CD4-positive, alpha-beta T cell treated with Interleukin-15 for 1 hour (primary cell): ENCODE results near the gene NDUFB3.
"Not testable (repeated sequence)": the region's sequence is repeated elsewhere in the genome, so short reads cannot be mapped to it uniquely, and the experiment has no call there.

Source experiments
- DNase-seq: peaks from one replicate; pipeline ENCODE4 v3.0.0-alpha.2; 2020

Gene NDUFB3

GRCh38 chr2:201100497-201100896 is 28.7 kb downstream of the NDUFB3 start:
- DNase-seq: no peak

- DNase-seq: no peak
Observed at GRCh38 chr2:201105759-201106158, 34.0 kb downstream of the NDUFB3 start.

- DNase-seq: no peak
Observed at GRCh38 chr2:201107624-201108023, 35.8 kb downstream of the NDUFB3 start.

GRCh38 chr2:201108341-201108740 is 36.5 kb downstream of the NDUFB3 start:
- DNase-seq: no peak

GRCh38 chr2:201109186-201109585 is 37.4 kb downstream of the NDUFB3 start:
- no peak for DNase-seq

GRCh38 chr2:201110615-201111014 is 38.8 kb downstream of the NDUFB3 start:
- no peak for DNase-seq

- DNase-seq: no peak
Observed at GRCh38 chr2:201111096-201111495, 39.3 kb downstream of the NDUFB3 start.

GRCh38 chr2:201114350-201114749 is 42.5 kb downstream of the NDUFB3 start:
- no peak for DNase-seq

- DNase-seq: no peak
Observed at GRCh38 chr2:201114846-201115245, 43.0 kb downstream of the NDUFB3 start.

- peak; percentile 86 for DNase-seq
Observed at GRCh38 chr2:201116115-201116958, 44.5 kb downstream of the NDUFB3 start, which contains the start of gene CFLAR. CFLAR (plus strand) TSS chr2:201116164; CDS start chr2:201129866, 13,702 bp downstream.

GRCh38 chr2:201116959-201117734 is 45.3 kb downstream of the NDUFB3 start:
- peak; percentile 48 for DNase-seq

- not testable (repeated sequence) for DNase-seq
Observed at GRCh38 chr2:201117735-201118094, 45.9 kb downstream of the NDUFB3 start.

- peak; percentile 91 for DNase-seq
Observed at GRCh38 chr2:201118121-201118960, 46.5 kb downstream of the NDUFB3 start.

GRCh38 chr2:201118961-201119854 is 47.4 kb downstream of the NDUFB3 start:
- DNase-seq: no peak

- DNase-seq: no peak
Observed at GRCh38 chr2:201122276-201122675, 50.5 kb downstream of the NDUFB3 start.

GRCh38 chr2:201126308-201127151 is 54.7 kb downstream of the NDUFB3 start:
- DNase-seq: no peak

- no peak for DNase-seq
Observed at GRCh38 chr2:201127152-201127511, 55.3 kb downstream of the NDUFB3 start.

- DNase-seq: no peak
Observed at GRCh38 chr2:201127570-201127969, 55.8 kb downstream of the NDUFB3 start.

GRCh38 chr2:201128033-201128432 is 56.2 kb downstream of the NDUFB3 start:
- DNase-seq: no peak

- DNase-seq: peak; percentile 57
Observed at GRCh38 chr2:201128933-201129505, 57.2 kb downstream of the NDUFB3 start.
